Astrocyte (in vitro differentiated cells and primary cell): ENCODE data around the gene EYS. TPM values are rescaled to one million over a fixed set of nuclear protein-coding genes. Genes with fewer than 3 reads are reported as not detected.

Experiments used
- DNase-seq: peaks from one replicate; pipeline ENCODE4 v3.0.0-alpha.2; 2010; ENCODE audit warnings: low read depth
- FAIRE-seq: peaks from 2 replicates; lab custom pipeline; 2011; peaks lifted over from hg19 to GRCh38; lab: Jason Lieb, UNC
- H2AFZ ChIP-seq: 2 replicates; pipeline ENCODE4 v1.6.0; 2012; ENCODE audit warnings: low read depth, low read length, inconsistent platforms
- H3K27ac ChIP-seq: 2 replicates; pipeline ENCODE4 v1.5.1; 2011; ENCODE audit warnings: low read depth, low read length, inconsistent platforms
- H3K27me3 ChIP-seq: 2 replicates; pipeline ENCODE4 v1.6.0; 2011; ENCODE audit warnings: low read length, inconsistent platforms; ENCODE audit not compliant: insufficient read depth
- H3K36me3 ChIP-seq: 2 replicates; pipeline ENCODE4 v1.5.1; 2011; ENCODE audit warnings: low read length, inconsistent platforms; ENCODE audit not compliant: insufficient read depth
- H3K4me1 ChIP-seq: 2 replicates; pipeline ENCODE4 v1.5.1; 2011; ENCODE audit warnings: low read length, inconsistent platforms; ENCODE audit not compliant: insufficient read depth
- H3K4me2 ChIP-seq: 2 replicates; pipeline ENCODE4 v1.6.0; 2012; ENCODE audit warnings: low read length, inconsistent platforms
- H3K4me3 ChIP-seq: 2 replicates; pipeline ENCODE4 v1.5.1; 2011; ENCODE audit warnings: low read depth, mild to moderate bottlenecking, low read length, inconsistent platforms; ENCODE audit not compliant: insufficient read depth
- H3K79me2 ChIP-seq: 2 replicates; pipeline ENCODE4 v1.6.0; 2012; ENCODE audit warnings: mild to moderate bottlenecking, low read length, inconsistent platforms; ENCODE audit not compliant: insufficient read depth
- H3K9ac ChIP-seq: 2 replicates; pipeline ENCODE4 v1.6.0; 2012; ENCODE audit warnings: mild to moderate bottlenecking, low read length, inconsistent platforms
- H3K9me3 ChIP-seq: 2 replicates; pipeline ENCODE4 v1.5.1; 2012; ENCODE audit warnings: low read depth, mild to moderate bottlenecking, low read length, inconsistent platforms; ENCODE audit not compliant: insufficient read depth
- H4K20me1 ChIP-seq: 2 replicates; pipeline ENCODE4 v1.6.0; 2012; ENCODE audit warnings: low read length, inconsistent platforms; ENCODE audit not compliant: insufficient read depth
- H3K27ac Mint-ChIP-seq: one replicate; pipeline ENCODE4 v1.8.0; 2021; ENCODE audit warnings: mild to moderate bottlenecking, mixed read lengths; ENCODE audit not compliant: unreplicated experiment
- H3K27me3 Mint-ChIP-seq: one replicate; pipeline ENCODE4 v1.8.0; 2021; ENCODE audit warnings: low read depth, mixed read lengths; ENCODE audit not compliant: unreplicated experiment
- H3K36me3 Mint-ChIP-seq: one replicate; pipeline ENCODE4 v1.8.0; 2021; ENCODE audit warnings: low read depth, mixed read lengths; ENCODE audit not compliant: unreplicated experiment
- H3K4me1 Mint-ChIP-seq: one replicate; pipeline ENCODE4 v1.8.0; 2021; ENCODE audit warnings: low read depth, mixed read lengths; ENCODE audit not compliant: unreplicated experiment
- H3K4me3 Mint-ChIP-seq: one replicate; pipeline ENCODE4 v1.8.0; 2021; ENCODE audit warnings: mild to moderate bottlenecking, moderate library complexity, mixed read lengths; ENCODE audit not compliant: unreplicated experiment
- H3K9me3 Mint-ChIP-seq: one replicate; pipeline ENCODE4 v1.8.0; 2021; ENCODE audit warnings: mild to moderate bottlenecking, mixed read lengths; ENCODE audit not compliant: unreplicated experiment
- CTCF ChIP-seq: IDR thresholded peaks from 2 replicates; pipeline ENCODE4 v1.5.1; 2011; ENCODE audit warnings: low read depth, mild to moderate bottlenecking, inconsistent platforms, low read length, moderate library complexity; ENCODE audit not compliant: insufficient read depth
- EZH2 ChIP-seq: IDR thresholded peaks from 2 replicates; pipeline ENCODE4 v1.6.1; 2012; ENCODE audit warnings: mild to moderate bottlenecking, low read length, inconsistent platforms; ENCODE audit not compliant: insufficient read depth
- total RNA-seq: library from RNA; stranded (reverse); gene quantifications from 2 replicates; pipeline ENCODE4 v1.2.1, GENCODE V29; 2021

EYS gene
- total RNA-seq, 1 donor from 2014 or later, result 0.16 TPM

- Histone ChIP-seq H3K27ac (no peak overlapping the region), H3K79me2 (no peaks in the 10 kb centered on the region), H3K4me1 (no peaks in the 10 kb centered on the region), H3K4me3 (no peak overlapping the region), H4K20me1 (no peaks in the 10 kb centered on the region), H3K36me3 (no peaks in the 10 kb centered on the region), H3K4me2 (no peak overlapping the region), H3K9me3 (peaks cover 2% of the 10 kb centered on the region), H3K27me3 (no peaks in the 10 kb centered on the region), H3K9ac (no peak overlapping the region), H2AFZ (no peak overlapping the region)
- FAIRE-seq, result no peak
- DNase-seq, result no peak
- peaks cover 10% of the 10 kb centered on the region for H3K9me3 Mint-ChIP-seq
- H3K27ac Mint-ChIP-seq, result no peak overlapping the region
- no peaks in the 10 kb centered on the region for H3K4me1 Mint-ChIP-seq
- H3K27me3 Mint-ChIP-seq, result no peaks in the 10 kb centered on the region
- H3K4me3 Mint-ChIP-seq, result no peak overlapping the region
- no peaks in the 10 kb centered on the region for H3K36me3 Mint-ChIP-seq
- TF ChIP-seq EZH2 (no peak), CTCF (no peak)
Measured at GRCh38 chr6:64527899-64528298, 1179.1 kb downstream of the EYS start.

GRCh38 chr6:64522859-64523258 lies 1184.2 kb downstream of the EYS start:
- H3K4me1 Mint-ChIP-seq, result peaks cover 30% of the 10 kb centered on the region
- DNase-seq (no peak), FAIRE-seq (no peak)
- H3K4me3 ChIP-seq, result no peak overlapping the region
- no peaks in the 10 kb centered on the region for H3K27me3 Mint-ChIP-seq
- H3K4me1 ChIP-seq, result peaks cover 15% of the 10 kb centered on the region
- H4K20me1 ChIP-seq, result no peaks in the 10 kb centered on the region
- no peak overlapping the region for H3K4me2 ChIP-seq
- no peak overlapping the region for H2AFZ ChIP-seq
- H3K36me3 Mint-ChIP-seq, result no peaks in the 10 kb centered on the region
- no peak overlapping the region for H3K9ac ChIP-seq
- H3K27ac Mint-ChIP-seq, result no peak overlapping the region
- no peaks in the 10 kb centered on the region for H3K9me3 ChIP-seq
- TF ChIP-seq CTCF (no peak), EZH2 (no peak)
- peaks cover 9% of the 10 kb centered on the region for H3K9me3 Mint-ChIP-seq
- H3K27ac ChIP-seq, result no peak overlapping the region
- no peaks in the 10 kb centered on the region for H3K36me3 ChIP-seq
- no peaks in the 10 kb centered on the region for H3K27me3 ChIP-seq
- H3K79me2 ChIP-seq, result no peaks in the 10 kb centered on the region
- no peak overlapping the region for H3K4me3 Mint-ChIP-seq

GRCh38 chr6:64520050-64520449 lies 1187.0 kb downstream of the EYS start:
- Mint-ChIP-seq H3K27me3 (no peaks in the 10 kb centered on the region), H3K27ac (peak overlapping the region; percentile 98), H3K36me3 (no peaks in the 10 kb centered on the region), H3K4me3 (peak overlapping the region; percentile 31), H3K4me1 (peaks cover 30% of the 10 kb centered on the region), H3K9me3 (peaks cover 8% of the 10 kb centered on the region)
- peaks cover 15% of the 10 kb centered on the region for H3K4me1 ChIP-seq
- no peaks in the 10 kb centered on the region for H3K9me3 ChIP-seq
- TF ChIP-seq EZH2, result no peak
- TF ChIP-seq CTCF, result no peak
- DNase-seq (peak; percentile 93), FAIRE-seq (peak; percentile 85)
- no peaks in the 10 kb centered on the region for H3K36me3 ChIP-seq
- H4K20me1 ChIP-seq, result no peaks in the 10 kb centered on the region
- H3K27me3 ChIP-seq, result no peaks in the 10 kb centered on the region
- H3K27ac ChIP-seq, result peak overlapping the region; percentile 48
- no peak overlapping the region for H3K4me3 ChIP-seq
- H3K79me2 ChIP-seq, result no peaks in the 10 kb centered on the region
- H3K9ac ChIP-seq, result peak overlapping the region; percentile 9
- H3K4me2 ChIP-seq, result peak overlapping the region; percentile 59
- peak overlapping the region; percentile 75 for H2AFZ ChIP-seq
